ENCODE measurements around the gene GINS2. TPM values are rescaled to one million over a fixed set of nuclear protein-coding genes. Genes with fewer than 3 reads are reported as not detected.

Gene GINS2
- total RNA-seq, 1 experiment from 2014 or later = 53.3 TPM

GRCh38 chr16:85637808-85638647 lies 50.7 kb downstream of the GINS2 start:
- Histone ChIP-seq H2AFZ (ENCODE audit: low read depth, low read length, poor library complexity, severe bottlenecking) (no peak overlapping the region), H3K36me3 (ENCODE audit: control insufficient read depth in 1 of 2, insufficient read depth in 2 of 2, low read length in 2 of 2) (peaks cover 0 to 3% of the 10 kb centered on the region in 2 experiments; a peak in 2 of 4 replicates), H3K4me1 (ENCODE audit: control insufficient read depth in 1 of 2, insufficient read depth in 2 of 2, low read length in 2 of 2) (peaks cover 5 to 28% of the 10 kb centered on the region in 2 experiments; a peak in 3 of 4 replicates), H3K9me2 (ENCODE audit: insufficient read depth) (no peaks in the 10 kb centered on the region), H3K27ac (ENCODE audit: low read depth, low read length) (no peak overlapping the region), H3K79me2 (ENCODE audit: insufficient read depth, low read length) (peaks cover 10% of the 10 kb centered on the region; the same call in 1 of the 2 replicates), H3K27me3 (ENCODE audit: insufficient read depth, low read length) (no peaks in the 10 kb centered on the region), H4K20me1 (ENCODE audit: insufficient read depth) (no peaks in the 10 kb centered on the region; the same call in 1 of the 2 replicates), H3K9ac (ENCODE audit: low read length) (no peak overlapping the region), H3K9me3 (ENCODE audit: control insufficient read depth in 1 of 2, insufficient read depth in 1 of 2, low read depth in 1 of 2, low read length in 2 of 2) (no peaks in the 10 kb centered on the region), H3K4me3 (replicated peaks in 1 of 2; ENCODE audit: low read depth in 1 of 2, low read length in 2 of 2) (no peak overlapping the region), H3K4me2 (ENCODE audit: low read length) (no peak overlapping the region)
- intact Hi-C loops (cut with micrococcal nuclease) = no loop called here
- ChIA-PET POLR2A (no interaction called here), CTCF (no interaction called here), RAD21 (ENCODE audit: low non-redundant PET in 1 of 2, low total read pairs in 2 of 2, uncharacterized antibody in 2 of 2, unreplicated experiment in 2 of 2) (no interaction called here)
- no peak for DNase-seq (ENCODE audit: low read depth, low spot score)
- no peak for ATAC-seq
- TF ChIP-seq YY1 (IDR thresholded peaks at IDR 0.05; ENCODE audit: extremely low read depth, insufficient replicate concordance, low read depth, low read length) = no peak
- TF ChIP-seq MAX (IDR thresholded peaks at IDR 0.05) = no peak
- no peak for TF ChIP-seq SIN3A (IDR thresholded peaks at IDR 0.05; ENCODE audit: low read depth)
- no peak for TF ChIP-seq EZH2phosphoT487 (IDR thresholded peaks at IDR 0.05; ENCODE audit: borderline replicate concordance)
- TF ChIP-seq REST (IDR thresholded peaks at IDR 0.05; ENCODE audit: low read depth) = no peak
- TF ChIP-seq ATF3 (IDR thresholded peaks at IDR 0.05) = no peak
- TF ChIP-seq TCF7L2 (IDR thresholded peaks at IDR 0.05; ENCODE audit: borderline replicate concordance, extremely low read depth, insufficient read depth, insufficient read length) = no peak
- TF ChIP-seq SP1 (IDR thresholded peaks at IDR 0.05; ENCODE audit: low read depth) = no peak
- no peak for TF ChIP-seq ZFX (IDR thresholded peaks at IDR 0.05)
- TF ChIP-seq EGR1 (IDR thresholded peaks at IDR 0.05; ENCODE audit: low read depth) = no peak
- BruUV-seq (replicated peaks) = no TSS peak
